Activated effector memory CD4-positive, alpha-beta T cell treated with Interleukin-2 at 50 U/mL for 16 hours (primary cell): ENCODE data around the gene ESRP2.

ENCODE experiments used
- DNase-seq: peaks from one replicate; pipeline ENCODE4 v3.0.0-alpha.2; 2020

The ESRP2 gene

GRCh38 chr16:68214726-68215125, 21.2 kb downstream of the ESRP2 start:
- no peak for DNase-seq

- no peak for DNase-seq
These were observed 29.7 kb downstream of the ESRP2 start for GRCh38 chr16:68206245-68206644.

GRCh38 chr16:68202091-68202519, 33.8 kb downstream of the ESRP2 start:
- no peak for DNase-seq

- DNase-seq, result no peak
These were observed 35.7 kb downstream of the ESRP2 start for GRCh38 chr16:68200088-68200783.

- DNase-seq, result no peak
These were observed 38.7 kb downstream of the ESRP2 start for GRCh38 chr16:68197250-68197649.

GRCh38 chr16:68194251-68194650, 41.7 kb downstream of the ESRP2 start:
- DNase-seq, result no peak

- DNase-seq, result no peak
These were observed 45.0 kb downstream of the ESRP2 start for GRCh38 chr16:68190736-68191510.

- DNase-seq, result no peak
These were observed 45.8 kb downstream of the ESRP2 start for GRCh38 chr16:68190081-68190480.

GRCh38 chr16:68188170-68188569, 47.8 kb downstream of the ESRP2 start:
- no peak for DNase-seq

GRCh38 chr16:68187505-68187904, 48.4 kb downstream of the ESRP2 start:
- no peak for DNase-seq

- no peak for DNase-seq
These were observed 49.0 kb downstream of the ESRP2 start for GRCh38 chr16:68186877-68187276.

GRCh38 chr16:68183046-68183445, 52.9 kb downstream of the ESRP2 start:
- DNase-seq, result no peak

- no peak for DNase-seq
These were observed 56.1 kb downstream of the ESRP2 start for GRCh38 chr16:68179855-68180254.

GRCh38 chr16:68179196-68179795, 56.6 kb downstream of the ESRP2 start:
- no peak for DNase-seq
